Caki2 (cell line): ENCODE results near the gene PRKCI. TPM values are rescaled to one million over a fixed set of nuclear protein-coding genes. Genes with fewer than 3 reads are reported as not detected.
"Not testable (repeated sequence)": the region's sequence is repeated elsewhere in the genome, so short reads cannot be mapped to it uniquely, and the experiment has no call there.

Experiments used
- DNase-seq: peaks from one replicate; pipeline ENCODE4 v3.0.0-alpha.2; 2015; ENCODE audit warnings: low read depth
- in situ Hi-C: cut with HindIII; loops from 2 replicates; pipeline ENCODE4 v1.10.0; 2016; ENCODE audit warnings: low sequenced_read_pairs, low pct_unique_long_range_greater_than_20kb, mixed read lengths
- total RNA-seq: library from RNA; depleted of rRNA; stranded (reverse); fragments of >200 nt; shearing (Covaris generic); gene quantifications from 2 replicates; pipeline ENCODE4 v1.2.3, GENCODE V29; 2014; ENCODE audit warnings: low replicate concordance

The PRKCI gene
- total RNA-seq, 1 experiment from 2014 or later: 72.9 TPM

GRCh38 chr3:170274641-170275040, 52.4 kb downstream of the PRKCI start:
- DNase-seq: no peak
- in situ Hi-C loops: no loop called here

- in situ Hi-C loops: no loop called here
Observed at GRCh38 chr3:170275832-170276231, 53.6 kb downstream of the PRKCI start.

GRCh38 chr3:170277311-170277710, 55.1 kb downstream of the PRKCI start:
- in situ Hi-C loops, DNase-seq: not testable (repeated sequence)

More at GRCh38 chr3:170275832-170276231, 53.6 kb downstream of the PRKCI start:
- DNase-seq: no peak

DNA sequence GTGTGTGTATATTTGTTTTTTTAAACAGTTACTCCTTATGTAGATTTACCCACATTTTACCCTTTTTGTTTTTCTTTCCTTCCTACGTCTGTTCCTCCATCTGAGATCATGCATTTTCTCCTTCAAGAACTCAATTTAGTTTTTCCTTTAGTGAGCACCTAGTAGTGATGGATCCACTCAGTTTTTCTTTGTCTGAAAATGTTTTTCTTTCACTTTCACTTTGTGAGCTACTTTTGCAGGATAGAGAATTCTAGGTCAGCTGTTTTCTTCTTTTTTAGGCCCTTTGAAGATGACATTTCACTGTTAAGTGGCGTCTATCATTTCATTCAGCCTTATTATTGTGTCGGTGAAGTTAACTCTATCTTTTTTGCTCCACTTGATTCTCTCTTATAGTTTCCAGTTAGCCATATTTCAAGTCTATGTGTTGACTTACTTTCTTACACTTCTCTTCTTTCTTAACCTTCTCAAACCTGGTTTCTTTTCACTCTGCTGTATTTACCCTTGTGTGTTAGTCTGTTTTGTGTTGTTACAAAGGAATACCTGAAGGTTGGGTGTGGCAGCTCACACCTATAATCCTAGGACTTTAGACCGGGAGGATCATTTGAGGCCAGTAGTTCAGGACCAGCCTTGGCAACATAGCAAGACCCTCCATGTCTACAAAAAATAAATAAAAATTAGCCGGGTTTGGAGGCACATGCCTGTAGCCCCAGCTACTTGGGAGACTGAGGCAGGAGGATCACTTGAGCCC, 55.8 kb downstream of the PRKCI start:
- DNase-seq: no peak
- in situ Hi-C loops: no loop called here

DNA sequence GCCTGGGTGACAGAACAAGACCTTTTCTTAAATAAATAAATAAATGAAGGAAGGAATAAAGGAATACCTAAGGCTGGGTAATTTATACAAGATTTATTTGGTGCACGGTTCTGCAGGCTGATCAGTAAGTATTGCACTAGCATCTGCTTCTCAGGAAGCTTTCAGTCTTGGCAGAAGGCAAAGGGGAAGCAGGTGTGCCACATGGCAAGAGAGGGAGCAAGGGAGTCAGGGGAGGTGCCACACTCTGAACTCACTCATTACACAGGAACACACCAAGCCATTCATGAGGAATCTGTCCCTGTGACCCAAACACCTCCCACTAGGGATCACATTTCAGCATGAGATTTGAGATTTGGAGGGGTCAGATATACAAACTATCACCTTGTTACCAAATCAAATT, 56.4 kb downstream of the PRKCI start:
- in situ Hi-C loops: no loop called here
- peak; percentile 22 for DNase-seq

DNA sequence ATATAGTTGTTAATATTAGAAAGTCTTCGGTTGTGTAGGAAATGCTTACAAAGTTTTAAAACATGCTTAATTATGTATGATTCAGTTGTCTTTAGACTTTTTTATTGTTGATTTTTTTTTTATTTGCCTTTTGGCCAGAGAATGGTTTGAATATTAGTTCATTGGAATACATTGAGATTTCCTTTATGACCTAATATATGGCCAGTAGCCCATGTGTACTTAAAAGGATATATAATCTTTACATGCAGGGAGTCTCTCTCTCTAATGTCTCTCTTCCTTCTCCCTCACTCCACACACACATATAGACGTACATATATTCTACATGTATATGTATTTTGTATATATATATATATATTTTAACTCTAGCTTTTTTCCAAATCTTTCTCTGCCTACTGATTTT, 68.0 kb downstream of the PRKCI start:
- in situ Hi-C loops: no loop called here

DNA sequence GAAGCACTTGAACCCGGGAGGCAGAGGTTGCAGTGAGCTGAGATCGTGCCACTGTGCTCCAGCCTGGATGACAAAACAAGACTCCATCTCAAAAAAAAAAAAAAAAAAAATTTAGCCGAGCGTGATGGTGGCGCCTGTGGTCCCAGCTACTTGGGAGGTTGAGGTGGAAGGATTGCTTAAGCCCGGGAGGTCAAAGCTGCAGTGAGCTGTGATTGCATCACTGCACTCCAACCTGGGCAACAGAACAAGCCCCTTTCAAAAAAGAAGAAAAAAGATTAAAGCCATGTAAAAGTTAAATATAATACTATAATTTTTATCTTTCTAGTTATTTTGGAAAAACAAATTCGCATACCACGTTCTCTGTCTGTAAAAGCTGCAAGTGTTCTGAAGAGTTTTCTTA, 73.4 kb downstream of the PRKCI start:
- DNase-seq: no peak
- in situ Hi-C loops: no loop called here

More for the DNA sequence above, 68.0 kb downstream of the PRKCI start:
- DNase-seq: no peak

- in situ Hi-C loops: no loop called here
- DNase-seq: no peak
Observed at GRCh38 chr3:170296703-170297102, 74.5 kb downstream of the PRKCI start.

DNA sequence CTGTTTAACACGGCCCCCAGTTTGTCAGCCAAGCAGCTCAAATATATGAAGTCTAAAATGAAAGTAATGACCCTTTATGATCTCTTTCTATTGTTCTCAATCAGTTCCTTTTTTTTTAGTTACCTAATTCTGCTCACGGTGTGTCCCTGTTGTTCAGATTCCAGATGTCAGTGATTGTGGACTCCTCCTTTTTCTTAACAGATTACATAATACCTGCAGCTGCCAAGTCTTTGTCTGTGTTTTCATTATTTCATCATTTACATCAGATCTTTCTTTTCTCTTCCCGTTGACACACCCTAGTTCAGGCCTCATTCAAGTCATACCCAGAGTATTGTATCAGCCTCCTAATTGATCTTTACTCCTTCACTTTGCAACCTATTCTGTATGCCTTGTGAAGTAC, 79.2 kb downstream of the PRKCI start:
- no peak for DNase-seq
- in situ Hi-C loops: loop anchor here (25.0 kb wide), 1 partner anchor 511 kb away; no protein-coding TSS in a partner anchor

- in situ Hi-C loops: loop anchor here (25.0 kb wide), 1 partner anchor 510 kb away; no protein-coding TSS in a partner anchor
- DNase-seq: no peak
Observed at GRCh38 chr3:170302008-170302407, 79.8 kb downstream of the PRKCI start.

GRCh38 chr3:170306015-170306414, 83.8 kb downstream of the PRKCI start:
- in situ Hi-C loops: loop anchor here (25.0 kb wide), 1 partner anchor 506 kb away; no protein-coding TSS in a partner anchor
- DNase-seq: no peak

GRCh38 chr3:170307671-170308405, 85.6 kb downstream of the PRKCI start:
- in situ Hi-C loops: loop anchor here (25.0 kb wide), 1 partner anchor 504 kb away; no protein-coding TSS in a partner anchor
- DNase-seq: no peak

- DNase-seq: no peak
- in situ Hi-C loops: loop anchor here (25.0 kb wide), 1 partner anchor 503 kb away; no protein-coding TSS in a partner anchor
Observed at GRCh38 chr3:170309046-170309445, 86.8 kb downstream of the PRKCI start.

GRCh38 chr3:170317954-170318353, 95.7 kb downstream of the PRKCI start:
- in situ Hi-C loops: loop anchor here (25.0 kb wide), 1 partner anchor 494 kb away; no protein-coding TSS in a partner anchor
- no peak for DNase-seq

GRCh38 chr3:170320461-170321121, 98.4 kb downstream of the PRKCI start:
- peak; percentile 55 for DNase-seq
- in situ Hi-C loops: loop anchor here (25.0 kb wide), 1 partner anchor 492 kb away; no protein-coding TSS in a partner anchor

DNA sequence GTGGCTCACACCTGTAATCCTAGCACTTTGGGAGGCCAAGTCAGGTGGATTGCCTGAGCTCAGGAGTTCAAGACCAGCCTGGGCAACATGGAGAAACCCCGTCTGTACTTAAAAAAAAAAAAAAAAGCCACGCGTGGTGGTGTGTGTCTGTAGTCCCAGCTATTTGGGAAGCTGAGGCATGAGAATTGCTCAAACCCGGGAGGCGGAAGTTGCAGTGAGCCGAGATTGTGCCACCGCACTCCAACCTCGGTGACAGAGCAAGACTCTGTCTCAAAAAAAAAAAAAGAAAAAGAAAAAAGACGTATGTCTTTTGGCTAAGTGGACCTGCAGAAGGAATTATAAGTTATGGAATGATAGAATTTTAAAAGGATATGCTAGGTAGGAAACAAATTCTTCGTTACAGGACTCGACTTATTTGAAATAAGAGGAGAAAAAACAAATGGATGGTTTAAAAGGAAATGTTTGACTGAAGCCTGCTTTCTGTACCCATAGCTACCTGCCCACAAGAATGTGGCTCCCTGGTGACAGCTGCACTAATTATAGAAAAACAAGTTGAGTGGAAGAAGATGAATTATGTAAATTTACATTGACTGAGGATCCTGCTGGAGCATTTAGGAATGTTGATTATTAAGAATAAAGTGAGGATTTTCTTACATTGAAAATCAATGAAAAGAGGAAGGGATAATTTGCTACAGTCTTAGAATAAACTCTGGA, 99.3 kb downstream of the PRKCI start:
- in situ Hi-C loops: loop anchor here (25.0 kb wide), 1 partner anchor 491 kb away; no protein-coding TSS in a partner anchor

GRCh38 chr3:170322566-170323269, 100.5 kb downstream of the PRKCI start:
- DNase-seq: peak; percentile 71
- in situ Hi-C loops: loop anchor here (25.0 kb wide), 1 partner anchor 490 kb away; no protein-coding TSS in a partner anchor

More for the DNA sequence above, 99.3 kb downstream of the PRKCI start:
- no peak for DNase-seq
